K562 (cell line): ENCODE measurements around the gene LRRC10B. TPM values are rescaled to one million over a fixed set of nuclear protein-coding genes. Genes with fewer than 3 reads are reported as not detected.

ENCODE experiments used
- CBX5 ChIP-seq: IDR thresholded peaks from 2 replicates; pipeline ENCODE4 v1.6.1; 2014; ENCODE audit warnings: low read depth, borderline replicate concordance
- CTCF ChIP-seq, 3 experiments: IDR thresholded peaks in 2 of 3; conservative IDR thresholded peaks in 1 of 3; 2 replicates each; pipeline ENCODE4 v1.5.1; 2011 to 2012; ENCODE audit warnings: low read length in 3 of 3, mild to moderate bottlenecking in 3 of 3, control low read depth in 2 of 3, improper control_type of control experiment in 1 of 3, inconsistent platforms in 1 of 3, low read depth in 1 of 3, mixed read lengths in 1 of 3, moderate library complexity in 1 of 3; ENCODE audit not compliant: insufficient read depth in 2 of 3
- E2F3 ChIP-seq: fragments of 250-450 bp; sonication (Bioruptor Pico); IDR thresholded peaks from 2 replicates; pipeline ENCODE4 v1.4.0; 2020; ENCODE audit warnings: mild to moderate bottlenecking
- FIP1L1 ChIP-seq: fragments of 200-400 bp; formaldehyde crosslinking; IDR thresholded peaks from 2 replicates; pipeline ENCODE4 v1.6.1; 2018; ENCODE audit warnings: mild to moderate bottlenecking, low read depth, low read length; ENCODE audit not compliant: poor library complexity, severe bottlenecking
- FOXP1 ChIP-seq: sonication (generic); formaldehyde crosslinking; IDR thresholded peaks from 2 replicates; pipeline ENCODE4 v1.8.0; 2022; ENCODE audit warnings: mild to moderate bottlenecking, missing genetic modification reagents
- HBP1 ChIP-seq: fragments of 450-650 bp; formaldehyde crosslinking; IDR thresholded peaks from 2 replicates; pipeline ENCODE4 v1.4.0; 2022; ENCODE audit warnings: missing genetic modification characterization
- NFRKB ChIP-seq: fragments of 450-650 bp; IDR thresholded peaks from 2 replicates; pipeline ENCODE4 v1.6.1; 2016; ENCODE audit warnings: low read depth
- NR3C1 ChIP-seq: sonication (generic); formaldehyde crosslinking; IDR thresholded peaks from 2 replicates; pipeline ENCODE4 v1.8.1; 2022; ENCODE audit warnings: missing genetic modification reagents
- NRF1 ChIP-seq, 2 experiments: fragments of 450-650 bp; IDR thresholded peaks in 1 of 2; conservative IDR thresholded peaks in 1 of 2; 2 replicates each; pipeline ENCODE4 v1.6.1; 2014; ENCODE audit warnings: mild to moderate bottlenecking in 2 of 2
- UBTF ChIP-seq, 2 experiments: IDR thresholded peaks; 2 replicates each; pipeline ENCODE4 v1.6.1; 2012; ENCODE audit warnings: improper control_type of control experiment in 2 of 2, low read depth in 2 of 2, low read length in 2 of 2, borderline replicate concordance in 1 of 2
- XRCC5 ChIP-seq: fragments of 200-400 bp; formaldehyde crosslinking; IDR thresholded peaks from 2 replicates; pipeline ENCODE4 v1.6.1; 2017; ENCODE audit warnings: low read depth, mild to moderate bottlenecking, low read length
- polyA plus RNA-seq, 8 experiments: library from polyadenylated mRNA; depleted of rRNA in 4 of 8; stranded (reverse) in 5 of 8; unstranded in 3 of 8; fragments of >200 nt; fragmentation: Nextera tagmentation in 2 of 8; fragmentation: Illumina TruSeq in 1 of 8; extraction: Ambion mirVana in 2 of 8; extraction: Trizol in 1 of 8; gene quantifications; 2 replicates each; pipeline versions ENCODE4 v1.2.1 to v1.2.3, GENCODE V29; 2011 to 2014; ENCODE audit warnings: inconsistent platforms in 1 of 8, missing spikeins in 1 of 8
- total RNA-seq, 7 experiments: library from RNA; depleted of rRNA in 6 of 7; stranded (reverse); fragments of >200 nt in 6 of 7; fragmentation: Illumina TruSeq in 2 of 7; extraction: Trizol in 2 of 7; gene quantifications; 2 replicates each; pipeline versions ENCODE4 v1.2.1 to v1.2.3, GENCODE V29; 2011 to 2021; ENCODE audit warnings: low replicate concordance in 1 of 7
- TF ChIP-seq, protein P1 (sequence below), 2 experiments: fragments of 450-650 bp in 1 of 2; IDR thresholded peaks; 2 replicates each; pipeline ENCODE4 v1.6.1; 2011 to 2017; ENCODE audit warnings: low read depth in 2 of 2, antibody characterized with exemption in 1 of 2, borderline replicate concordance in 1 of 2, low read length in 1 of 2, mild to moderate bottlenecking in 1 of 2, mixed read lengths in 1 of 2; ENCODE audit not compliant: control insufficient read depth in 1 of 2
- TF ChIP-seq, protein P2 (sequence below): fragments of 450-650 bp; formaldehyde crosslinking; IDR thresholded peaks from 2 replicates; pipeline ENCODE4 v1.4.0; 2020; ENCODE audit warnings: mild to moderate bottlenecking, moderate library complexity

Gene LRRC10B
- total and polyA plus RNA-seq, 9 of the 15 experiments (the other 6 are each of a cell fraction or from before 2014, with no cell fraction given) = 0.11 TPM; not detected in 8

DNA sequence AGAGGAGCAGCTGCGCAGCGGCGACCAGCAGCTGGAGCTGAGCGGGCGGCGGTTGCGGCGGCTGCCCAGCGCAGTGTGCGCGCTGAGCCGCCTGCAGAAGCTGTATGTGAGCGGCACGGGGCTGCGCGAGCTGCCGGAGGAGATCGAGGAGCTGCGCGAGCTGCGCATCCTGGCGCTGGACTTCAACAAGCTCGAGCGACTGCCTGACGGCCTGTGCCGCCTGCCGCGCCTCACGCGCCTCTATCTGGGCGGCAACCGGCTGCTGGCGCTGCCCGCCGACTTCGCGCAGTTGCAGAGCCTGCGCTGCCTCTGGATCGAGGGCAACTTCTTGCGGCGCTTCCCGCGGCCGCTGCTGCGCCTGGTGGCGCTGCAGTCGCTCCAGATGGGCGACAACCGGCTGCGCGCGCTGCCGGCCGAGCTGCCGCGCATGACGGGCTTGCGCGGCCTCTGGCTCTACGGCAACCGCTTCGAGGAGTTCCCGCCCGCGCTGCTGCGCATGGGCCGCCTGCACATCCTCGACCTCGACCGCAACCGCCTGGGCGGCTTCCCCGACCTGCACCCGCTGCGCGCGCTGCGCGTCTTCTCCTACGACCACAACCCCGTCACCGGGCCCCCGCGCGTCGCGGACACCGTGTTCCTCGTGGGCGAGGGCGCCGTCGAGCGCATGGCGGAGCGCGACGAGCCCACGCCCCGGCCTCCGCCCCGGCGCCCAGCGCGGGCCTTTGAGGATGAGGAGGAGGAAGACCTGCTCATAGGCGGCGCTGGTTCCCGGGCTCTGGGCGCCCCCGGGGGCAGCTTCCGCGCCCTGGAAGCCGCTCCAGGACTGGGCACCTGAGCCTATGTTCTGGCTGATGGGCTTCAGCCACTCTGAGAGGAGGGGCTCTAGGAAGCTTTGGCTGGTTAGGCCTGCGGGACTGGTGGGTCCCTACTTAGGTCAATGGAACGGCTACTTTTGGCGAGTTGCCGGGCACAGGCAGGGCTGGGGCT is 787 bp downstream of the LRRC10B start (continued):
- TF ChIP-seq, protein P1, sequence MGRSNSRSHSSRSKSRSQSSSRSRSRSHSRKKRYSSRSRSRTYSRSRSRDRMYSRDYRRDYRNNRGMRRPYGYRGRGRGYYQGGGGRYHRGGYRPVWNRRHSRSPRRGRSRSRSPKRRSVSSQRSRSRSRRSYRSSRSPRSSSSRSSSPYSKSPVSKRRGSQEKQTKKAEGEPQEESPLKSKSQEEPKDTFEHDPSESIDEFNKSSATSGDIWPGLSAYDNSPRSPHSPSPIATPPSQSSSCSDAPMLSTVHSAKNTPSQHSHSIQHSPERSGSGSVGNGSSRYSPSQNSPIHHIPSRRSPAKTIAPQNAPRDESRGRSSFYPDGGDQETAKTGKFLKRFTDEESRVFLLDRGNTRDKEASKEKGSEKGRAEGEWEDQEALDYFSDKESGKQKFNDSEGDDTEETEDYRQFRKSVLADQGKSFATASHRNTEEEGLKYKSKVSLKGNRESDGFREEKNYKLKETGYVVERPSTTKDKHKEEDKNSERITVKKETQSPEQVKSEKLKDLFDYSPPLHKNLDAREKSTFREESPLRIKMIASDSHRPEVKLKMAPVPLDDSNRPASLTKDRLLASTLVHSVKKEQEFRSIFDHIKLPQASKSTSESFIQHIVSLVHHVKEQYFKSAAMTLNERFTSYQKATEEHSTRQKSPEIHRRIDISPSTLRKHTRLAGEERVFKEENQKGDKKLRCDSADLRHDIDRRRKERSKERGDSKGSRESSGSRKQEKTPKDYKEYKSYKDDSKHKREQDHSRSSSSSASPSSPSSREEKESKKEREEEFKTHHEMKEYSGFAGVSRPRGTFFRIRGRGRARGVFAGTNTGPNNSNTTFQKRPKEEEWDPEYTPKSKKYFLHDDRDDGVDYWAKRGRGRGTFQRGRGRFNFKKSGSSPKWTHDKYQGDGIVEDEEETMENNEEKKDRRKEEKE (IDR thresholded peaks at IDR 0.05; ENCODE audit: borderline replicate concordance in 1 of 2, control insufficient read depth in 1 of 2, low read depth in 2 of 2, low read length in 1 of 2) = 0 out of 4 replicates have a peak, but pooled peaks of 1 of the 2 experiments have one; percentile 66
- peak; percentile 79 to 92; a peak in 3 of 4 replicates for TF ChIP-seq UBTF (IDR thresholded peaks at IDR 0.05; ENCODE audit: borderline replicate concordance in 1 of 2, low read depth in 2 of 2, low read length in 2 of 2)
- peak; percentile 56 for TF ChIP-seq FIP1L1
- peak; percentile 73; the same call in 1 of the 2 replicates for TF ChIP-seq XRCC5
- TF ChIP-seq NFRKB = no peak
- TF ChIP-seq NR3C1 (CRISPR knock-in tag) = peak; percentile 58; the same call in 1 of the 2 replicates
- 0 out of 2 replicates have a peak, but pooled peaks have one; percentile 23 for TF ChIP-seq CBX5
- peak; percentile 78; the same call in 1 of the 2 replicates for TF ChIP-seq E2F3 (CRISPR knock-in tag)
- TF ChIP-seq CTCF (IDR thresholded peaks at IDR 0.05 in 2 of 3, conservative IDR thresholded peaks at IDR 0.05 in 1 of 3; ENCODE audit: insufficient read depth in 2 of 3, low read depth in 1 of 3, low read length in 3 of 3) = peak; percentile 58 to 71 (median 69); a peak in 5 of 6 replicates
- TF ChIP-seq HBP1 (CRISPR knock-in tag) = no peak
- TF ChIP-seq, protein P2, sequence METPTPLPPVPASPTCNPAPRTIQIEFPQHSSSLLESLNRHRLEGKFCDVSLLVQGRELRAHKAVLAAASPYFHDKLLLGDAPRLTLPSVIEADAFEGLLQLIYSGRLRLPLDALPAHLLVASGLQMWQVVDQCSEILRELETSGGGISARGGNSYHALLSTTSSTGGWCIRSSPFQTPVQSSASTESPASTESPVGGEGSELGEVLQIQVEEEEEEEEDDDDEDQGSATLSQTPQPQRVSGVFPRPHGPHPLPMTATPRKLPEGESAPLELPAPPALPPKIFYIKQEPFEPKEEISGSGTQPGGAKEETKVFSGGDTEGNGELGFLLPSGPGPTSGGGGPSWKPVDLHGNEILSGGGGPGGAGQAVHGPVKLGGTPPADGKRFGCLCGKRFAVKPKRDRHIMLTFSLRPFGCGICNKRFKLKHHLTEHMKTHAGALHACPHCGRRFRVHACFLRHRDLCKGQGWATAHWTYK = no peak
- TF ChIP-seq NRF1 (conservative IDR thresholded peaks at IDR 0.05 in 1 of 2, IDR thresholded peaks at IDR 0.05 in 1 of 2) = peak; percentile 93 to 94
- TF ChIP-seq FOXP1 (CRISPR knock-in tag) = peak; percentile 81; the same call in 1 of the 2 replicates
